Measurements from ENCODE around the gene TFDP1.

TFDP1 gene, protein sequence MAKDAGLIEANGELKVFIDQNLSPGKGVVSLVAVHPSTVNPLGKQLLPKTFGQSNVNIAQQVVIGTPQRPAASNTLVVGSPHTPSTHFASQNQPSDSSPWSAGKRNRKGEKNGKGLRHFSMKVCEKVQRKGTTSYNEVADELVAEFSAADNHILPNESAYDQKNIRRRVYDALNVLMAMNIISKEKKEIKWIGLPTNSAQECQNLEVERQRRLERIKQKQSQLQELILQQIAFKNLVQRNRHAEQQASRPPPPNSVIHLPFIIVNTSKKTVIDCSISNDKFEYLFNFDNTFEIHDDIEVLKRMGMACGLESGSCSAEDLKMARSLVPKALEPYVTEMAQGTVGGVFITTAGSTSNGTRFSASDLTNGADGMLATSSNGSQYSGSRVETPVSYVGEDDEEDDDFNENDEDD

DNA sequence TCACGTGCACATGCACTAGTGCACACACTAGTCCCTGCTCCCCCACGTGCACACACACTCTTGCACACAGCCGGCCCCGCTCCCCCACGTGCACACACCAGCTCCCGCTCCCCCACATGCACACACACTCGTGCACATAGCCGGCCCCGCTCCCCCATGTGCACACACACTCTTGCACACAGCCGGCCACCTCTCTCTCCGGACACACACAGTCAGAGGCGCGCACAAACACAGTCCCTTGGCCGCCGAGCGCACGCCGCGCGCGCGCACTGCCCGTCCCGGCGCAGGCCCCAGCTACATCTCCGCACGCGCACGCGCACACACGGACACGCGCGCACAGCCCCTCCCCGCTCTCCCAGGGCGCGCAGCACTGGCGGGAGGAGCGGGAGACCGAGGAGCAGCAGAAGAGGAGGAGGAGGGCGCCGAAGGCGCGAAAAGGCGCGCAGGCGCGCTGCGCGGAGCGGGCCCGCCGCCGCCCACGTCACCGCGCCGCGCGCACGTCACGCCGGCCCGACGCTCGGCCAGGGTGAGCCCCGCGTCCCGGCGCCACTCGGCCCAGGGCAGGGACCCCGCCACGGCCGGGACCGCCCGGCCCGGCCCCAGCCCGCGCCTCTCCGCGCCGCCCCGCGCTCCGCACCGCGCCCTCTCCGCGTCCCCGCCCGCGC, at the start of gene TFDP1:
Gene TFDP1, plus strand, starts transcription at position 549 of the 665 bp plus-strand sequence. CDS start 1,085 bp downstream, outside the sequence.
- peak; percentile 95 for DNase-seq (ENCODE audit: low spot score)

DNA sequence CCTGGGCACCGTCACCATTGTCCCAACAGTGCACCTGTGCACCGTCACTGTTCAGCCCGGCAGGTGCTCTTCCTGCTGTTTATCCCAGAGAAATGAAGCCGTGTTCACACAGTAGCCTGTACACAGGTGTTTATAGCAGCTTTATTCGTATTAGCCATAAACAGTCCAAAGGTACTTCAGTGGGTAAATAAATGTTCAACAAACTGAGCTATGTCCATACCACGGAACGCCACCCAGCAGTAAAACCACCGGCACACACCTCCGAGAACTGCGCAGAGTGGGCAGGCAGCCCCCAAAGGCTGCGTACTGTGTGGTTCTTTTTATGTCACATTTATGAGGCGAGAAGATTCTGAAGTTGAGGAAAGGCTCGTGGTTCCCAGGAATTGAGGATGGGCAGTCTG, 49.2 kb upstream of the TFDP1 start:
- no peak for DNase-seq (ENCODE audit: low spot score)

DNA sequence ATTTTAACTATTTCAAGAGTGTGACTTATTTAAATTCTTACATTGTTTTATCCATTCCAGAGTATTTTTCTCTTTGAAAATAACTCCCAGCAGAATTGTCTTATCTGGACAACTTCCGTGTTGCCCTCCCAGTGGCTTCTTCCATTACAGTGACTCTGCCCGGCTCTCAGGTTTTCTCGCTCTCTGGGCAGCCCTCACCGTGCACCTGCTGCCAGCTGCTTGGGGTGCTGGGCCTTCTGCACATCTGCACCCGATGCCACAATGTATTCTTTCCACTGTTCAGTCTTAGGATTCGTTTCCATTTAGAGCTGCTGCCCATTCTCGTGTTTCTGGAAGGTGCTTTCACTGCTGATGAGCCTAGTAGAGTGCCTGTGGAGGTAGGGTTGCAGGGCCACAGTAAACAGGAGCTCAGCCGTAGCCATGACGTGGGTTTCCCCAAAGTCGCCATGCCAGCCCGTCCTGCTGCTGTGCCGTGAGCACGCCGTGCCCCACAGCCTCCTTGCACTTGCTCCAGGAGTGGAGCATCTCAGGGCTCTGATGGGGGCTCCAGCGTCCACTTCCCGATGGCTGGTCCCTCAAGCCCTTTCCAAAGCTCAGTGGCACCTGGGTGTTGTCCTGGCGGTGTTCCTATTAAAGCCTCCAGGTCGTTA, 48.0 kb upstream of the TFDP1 start:
- no peak for DNase-seq (ENCODE audit: low spot score)

DNA sequence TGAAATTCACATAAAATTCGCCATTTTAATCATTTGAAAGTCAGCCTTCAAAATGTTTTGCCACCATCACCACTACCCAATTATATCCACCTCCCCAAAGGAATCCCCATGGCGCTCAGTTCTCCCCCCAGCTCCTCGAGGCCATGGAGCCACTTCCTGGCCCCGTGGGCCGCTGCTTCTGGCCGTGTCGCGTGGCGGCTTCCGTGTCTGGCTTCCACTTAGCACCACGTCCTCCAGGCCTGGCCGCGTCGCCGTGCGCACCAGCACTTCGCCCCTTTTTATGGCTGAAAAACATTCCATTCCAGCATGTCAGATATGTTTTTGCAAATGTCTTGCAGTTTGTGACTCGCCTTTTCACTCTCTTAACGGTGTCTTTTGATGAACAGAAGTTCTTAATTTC, 47.3 kb upstream of the TFDP1 start:
- no peak for DNase-seq (ENCODE audit: low spot score)

DNA sequence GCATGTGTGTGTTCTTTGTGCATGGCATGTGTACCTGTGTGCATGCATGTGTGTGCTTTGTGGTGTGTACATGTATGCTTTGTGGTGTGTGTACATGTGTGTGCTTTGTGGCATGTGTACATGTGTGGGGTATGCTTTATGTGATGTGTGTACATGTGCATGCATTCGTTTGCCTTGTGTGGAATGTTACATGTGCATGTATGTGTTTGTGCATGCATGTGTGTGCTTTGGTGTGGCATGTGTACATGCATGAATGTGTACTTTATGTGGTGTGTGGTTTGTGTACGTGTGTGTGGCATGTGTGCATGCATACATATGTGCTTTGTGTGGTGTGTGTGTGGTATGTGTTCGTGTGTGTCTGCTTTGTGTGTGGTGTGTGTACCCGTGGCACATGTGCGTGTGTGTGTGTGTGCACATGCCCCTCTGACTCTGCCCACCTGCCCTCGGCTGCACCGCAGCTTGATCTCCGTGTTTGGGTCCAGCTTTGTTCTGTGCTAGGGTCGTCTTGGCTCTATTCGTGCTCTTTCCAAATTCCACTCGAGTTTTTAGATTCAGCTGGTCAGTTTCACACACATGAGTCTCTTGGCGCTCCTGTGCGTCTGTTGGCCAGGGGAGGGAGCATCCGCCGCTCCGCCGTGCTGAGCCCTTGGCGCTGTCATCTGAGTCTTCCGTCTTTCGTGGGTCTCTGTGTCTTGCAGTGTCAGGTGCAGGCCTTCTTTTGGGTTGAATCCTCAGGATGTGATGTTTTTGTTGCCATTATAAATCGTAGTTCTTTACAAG, 46.5 kb upstream of the TFDP1 start:
- DNase-seq (ENCODE audit: low spot score), result no peak

DNA sequence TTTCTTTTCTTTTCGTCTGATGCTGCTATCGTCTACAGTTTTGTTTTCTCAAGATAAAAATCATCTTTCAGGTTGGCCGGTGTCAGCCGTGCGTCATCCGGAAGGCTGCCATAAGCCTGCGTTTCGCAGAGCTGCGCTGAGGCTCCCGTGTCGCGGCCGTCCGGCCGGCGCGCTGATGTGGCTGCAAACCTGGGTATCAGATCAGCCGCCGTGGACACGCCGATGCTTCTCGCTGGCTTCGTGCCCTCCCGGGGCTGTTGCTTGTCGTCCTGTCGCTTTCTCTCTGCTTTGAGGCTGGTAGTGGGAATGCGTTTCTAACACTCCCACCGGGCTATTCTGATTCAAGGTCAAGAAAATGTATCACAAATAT, 45.9 kb upstream of the TFDP1 start:
- DNase-seq (ENCODE audit: low spot score), result no peak

DNA sequence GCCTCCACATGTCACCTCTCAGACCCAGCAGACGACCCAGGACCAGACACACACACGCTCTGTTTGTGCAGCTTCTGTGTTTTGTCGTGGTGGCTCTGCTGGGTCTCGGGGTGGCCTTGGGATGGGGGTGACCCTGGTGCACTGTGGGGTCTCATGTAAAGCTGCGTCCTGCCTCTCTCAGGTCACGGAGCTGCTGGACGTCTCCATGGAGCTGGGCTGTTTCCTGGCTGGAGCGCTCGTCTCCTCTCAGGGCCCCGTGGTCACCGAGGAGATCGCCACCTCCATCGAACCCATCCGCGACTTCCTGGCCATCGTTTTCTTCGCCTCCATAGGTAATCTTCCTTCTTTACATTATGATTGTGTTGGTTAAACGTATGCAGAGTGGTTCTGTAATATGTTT, 45.4 kb upstream of the TFDP1 start:
- no peak for DNase-seq (ENCODE audit: low spot score)

DNA sequence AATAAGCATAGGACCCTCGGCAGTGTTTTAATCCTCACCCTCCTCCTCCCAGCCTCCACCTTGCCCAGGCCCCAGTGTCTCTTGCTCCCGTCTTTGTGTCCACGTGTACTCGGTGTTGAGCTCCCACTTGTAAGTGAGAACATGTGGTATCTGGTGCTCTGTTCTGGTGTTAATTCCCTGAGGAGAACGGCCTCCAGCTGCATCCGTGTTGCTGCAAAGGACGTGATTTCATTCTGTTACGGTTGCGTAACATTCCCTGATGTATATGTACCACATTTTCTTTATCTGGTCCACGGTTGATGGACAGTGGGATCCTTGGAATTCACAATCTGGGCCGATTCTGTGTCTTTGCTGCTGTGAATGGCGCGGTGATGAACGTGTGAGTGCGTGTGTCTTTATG, 44.7 kb upstream of the TFDP1 start:
- DNase-seq (ENCODE audit: low spot score), result no peak

DNA sequence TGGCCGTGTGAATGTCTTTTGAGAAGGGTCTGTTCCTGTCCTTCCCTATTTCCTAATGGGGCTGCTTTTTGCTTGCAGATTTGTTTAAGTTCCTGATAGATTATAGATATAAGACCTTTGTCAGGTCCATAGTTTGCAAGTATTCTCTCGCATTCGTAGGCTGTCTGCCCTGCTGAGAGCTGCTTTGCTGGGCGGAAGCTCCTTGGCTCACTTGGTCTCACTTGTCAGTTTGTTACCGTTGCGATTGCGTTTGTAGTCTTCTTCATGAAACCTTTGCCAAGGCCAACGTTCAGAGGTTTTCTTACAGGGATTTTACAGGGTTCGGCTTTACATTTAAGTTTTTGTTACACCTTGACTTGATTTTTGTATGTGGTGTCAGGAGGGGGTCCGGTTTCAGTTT, 44.0 kb upstream of the TFDP1 start:
- no peak for DNase-seq (ENCODE audit: low spot score)

DNA sequence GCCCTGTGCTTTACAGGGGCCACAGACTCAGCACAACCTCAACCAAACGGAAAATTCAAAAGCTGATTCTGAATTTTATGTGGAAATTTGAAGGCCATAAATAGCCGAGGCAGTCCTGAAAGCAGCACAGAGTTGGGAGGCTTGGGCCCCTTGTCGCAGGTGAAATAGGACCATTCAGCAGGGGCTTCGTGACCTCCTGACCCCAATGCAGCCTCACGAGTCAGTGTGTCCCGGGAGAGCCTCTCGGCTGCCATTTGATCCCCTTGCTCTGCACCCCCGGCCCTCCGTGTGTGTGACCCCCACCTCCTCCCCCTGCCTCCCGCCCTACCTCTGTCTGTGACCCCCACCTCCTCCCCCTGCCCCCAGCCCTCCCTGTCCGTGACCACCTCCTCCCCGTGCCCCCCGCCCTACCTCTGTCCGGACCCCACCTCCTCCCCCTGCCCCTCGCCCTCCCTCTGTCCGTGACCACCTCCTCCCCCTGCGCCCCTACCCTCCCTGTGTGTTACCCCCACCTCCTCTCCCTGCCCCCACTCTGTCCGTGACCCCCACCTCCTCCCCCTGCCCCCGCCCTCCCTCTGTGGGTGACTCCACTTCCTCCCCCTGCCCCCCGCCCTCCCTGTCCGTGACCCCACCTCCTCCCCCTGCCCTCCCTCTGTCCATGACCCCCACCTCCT, 41.7 kb upstream of the TFDP1 start:
- no peak for DNase-seq (ENCODE audit: low spot score)

DNA sequence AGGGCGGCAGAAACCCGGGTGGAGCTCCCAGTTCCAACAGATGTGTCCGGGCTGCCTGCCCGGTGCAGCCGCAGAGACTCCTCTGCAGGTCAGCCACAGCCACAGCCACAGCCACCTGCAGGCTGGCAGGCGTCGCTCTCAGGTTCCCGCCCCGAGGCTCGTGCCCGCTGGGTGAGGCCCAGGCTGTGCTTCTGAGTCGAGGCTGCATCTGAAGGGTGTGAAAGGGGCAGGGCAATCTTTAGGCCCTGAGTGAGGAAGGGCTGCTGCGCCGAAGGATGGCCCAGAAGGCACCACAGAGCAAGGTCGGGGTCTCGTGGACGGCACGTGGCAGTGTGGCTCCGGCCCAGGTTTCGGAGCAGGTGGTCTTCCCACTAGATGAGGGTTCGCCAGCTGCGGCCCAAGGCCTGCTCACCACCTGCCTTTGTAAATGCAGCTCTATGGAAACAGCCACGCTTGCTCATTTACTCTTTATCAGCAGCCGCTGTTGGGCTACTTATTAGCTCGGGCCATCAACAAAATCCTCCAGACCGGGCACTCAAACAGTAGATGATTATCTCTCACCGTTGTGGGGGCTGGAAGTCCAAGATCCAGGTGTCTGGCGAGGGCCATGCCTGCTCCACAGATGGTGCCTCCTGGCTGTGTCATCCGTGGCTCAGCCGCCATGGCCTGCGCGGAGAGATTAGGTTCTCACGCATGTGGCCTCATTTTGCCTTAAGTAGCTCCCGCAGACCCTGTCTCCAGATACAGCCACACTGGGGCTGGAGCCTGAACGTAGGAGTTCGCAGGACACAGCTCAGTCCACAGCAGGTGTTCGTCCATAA, 40.3 kb upstream of the TFDP1 start:
- no peak for DNase-seq (ENCODE audit: low spot score)

DNA sequence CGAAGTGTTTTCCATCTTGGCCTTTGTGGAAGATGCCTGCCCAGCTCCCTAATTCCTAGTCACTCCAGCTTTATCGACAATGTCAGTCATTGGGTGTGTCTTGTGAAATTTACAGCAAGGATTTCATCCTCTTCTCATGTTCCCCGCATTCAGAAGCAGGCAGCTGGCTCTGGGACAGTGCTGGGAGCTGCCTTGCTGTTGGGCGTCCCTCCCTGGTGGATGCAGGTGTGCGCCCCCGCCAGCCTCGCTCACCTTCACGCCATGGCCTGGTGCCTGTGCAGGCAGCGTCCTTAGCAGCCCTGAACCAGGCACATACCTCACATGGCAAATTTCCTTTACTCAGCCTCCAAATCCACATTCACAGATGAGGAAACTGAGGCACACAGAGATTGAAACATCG, 39.7 kb upstream of the TFDP1 start:
- no peak for DNase-seq (ENCODE audit: low spot score)

DNA sequence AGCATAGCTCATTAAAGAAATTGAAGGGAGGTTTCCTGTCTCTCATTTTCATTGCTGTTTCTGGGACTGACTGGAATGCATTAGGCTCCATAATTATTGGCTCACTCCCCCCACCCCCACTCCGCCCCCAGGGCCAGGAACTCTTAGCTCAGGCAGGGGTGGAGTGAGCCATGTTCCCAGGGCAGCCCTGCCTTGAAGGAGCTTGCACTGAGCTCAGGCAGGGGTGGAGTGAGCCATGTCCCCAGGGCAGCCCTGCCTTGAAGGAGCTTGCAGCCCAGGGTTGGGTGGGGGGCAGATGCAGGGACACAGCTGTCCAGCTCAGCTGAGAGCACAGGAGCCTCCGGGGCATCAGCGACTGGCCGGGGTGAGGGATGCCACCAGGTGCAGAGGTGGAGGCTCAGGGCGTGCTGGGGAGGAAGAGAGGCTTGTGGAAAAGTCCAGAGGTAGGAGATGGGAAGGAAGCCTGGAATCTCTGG, 39.1 kb upstream of the TFDP1 start:
- no peak for DNase-seq (ENCODE audit: low spot score)

DNA sequence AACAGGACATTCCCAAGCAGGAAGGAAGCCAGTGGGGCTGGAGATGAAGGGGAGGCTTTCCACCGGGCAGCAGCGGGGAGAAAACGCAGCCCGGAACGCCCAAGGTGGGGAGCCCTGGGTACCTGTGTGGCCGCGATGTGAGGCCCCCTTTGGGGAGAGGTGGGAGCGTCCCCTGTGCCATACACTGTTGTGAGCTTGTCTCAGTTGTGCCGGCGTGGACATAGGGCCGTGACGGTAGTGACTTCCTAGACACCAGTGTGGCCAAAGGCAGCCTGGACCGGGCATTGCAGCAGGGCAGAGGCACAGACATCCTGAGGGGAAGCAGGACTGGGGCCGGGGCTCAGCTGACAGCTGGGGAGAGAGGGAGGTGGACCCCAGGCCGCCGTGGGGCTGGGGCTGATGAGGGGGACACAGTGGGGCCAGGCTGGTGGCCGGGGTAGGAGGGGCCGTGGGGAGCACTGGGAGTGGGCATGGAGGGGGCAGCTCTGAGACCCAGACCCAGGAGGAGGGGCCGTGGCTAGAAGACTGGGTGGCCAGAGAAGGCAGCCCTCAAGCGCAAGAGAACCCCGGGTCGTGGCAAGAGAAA, 38.5 kb upstream of the TFDP1 start:
- DNase-seq (ENCODE audit: low spot score), result no peak

DNA sequence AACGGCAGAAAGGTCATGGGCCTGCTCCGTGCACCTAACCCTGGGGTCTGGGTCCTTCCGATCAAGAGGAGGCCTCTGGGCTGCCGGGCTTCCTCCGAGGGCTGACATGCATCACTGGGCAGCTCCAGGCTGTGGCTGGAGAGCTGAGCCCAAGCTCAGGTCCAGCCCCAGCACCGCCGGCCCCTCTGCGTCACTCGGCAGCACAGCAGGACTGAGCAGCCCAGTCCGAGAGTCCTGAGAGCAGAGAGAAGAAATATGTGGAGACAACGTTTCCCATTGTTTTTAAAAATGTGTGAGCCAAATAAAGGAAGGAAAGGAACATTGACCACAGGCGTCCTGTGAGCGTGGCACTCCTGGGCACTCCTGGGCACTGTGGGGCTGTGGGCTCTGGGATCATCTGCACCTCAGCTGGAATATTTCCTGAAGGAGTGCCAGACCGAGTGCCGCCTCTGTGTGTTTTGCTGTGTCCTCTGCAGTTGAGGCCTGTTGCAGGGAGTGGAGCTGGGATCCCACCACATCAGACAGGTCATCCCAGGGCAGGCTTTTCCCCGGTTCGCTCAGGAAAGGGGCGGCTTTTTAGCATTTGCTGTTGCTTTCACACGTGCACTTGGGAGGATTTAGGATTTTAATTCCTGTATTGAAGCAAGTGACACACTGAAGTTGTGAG, 37.8 kb upstream of the TFDP1 start:
- no peak for DNase-seq (ENCODE audit: low spot score)

DNA sequence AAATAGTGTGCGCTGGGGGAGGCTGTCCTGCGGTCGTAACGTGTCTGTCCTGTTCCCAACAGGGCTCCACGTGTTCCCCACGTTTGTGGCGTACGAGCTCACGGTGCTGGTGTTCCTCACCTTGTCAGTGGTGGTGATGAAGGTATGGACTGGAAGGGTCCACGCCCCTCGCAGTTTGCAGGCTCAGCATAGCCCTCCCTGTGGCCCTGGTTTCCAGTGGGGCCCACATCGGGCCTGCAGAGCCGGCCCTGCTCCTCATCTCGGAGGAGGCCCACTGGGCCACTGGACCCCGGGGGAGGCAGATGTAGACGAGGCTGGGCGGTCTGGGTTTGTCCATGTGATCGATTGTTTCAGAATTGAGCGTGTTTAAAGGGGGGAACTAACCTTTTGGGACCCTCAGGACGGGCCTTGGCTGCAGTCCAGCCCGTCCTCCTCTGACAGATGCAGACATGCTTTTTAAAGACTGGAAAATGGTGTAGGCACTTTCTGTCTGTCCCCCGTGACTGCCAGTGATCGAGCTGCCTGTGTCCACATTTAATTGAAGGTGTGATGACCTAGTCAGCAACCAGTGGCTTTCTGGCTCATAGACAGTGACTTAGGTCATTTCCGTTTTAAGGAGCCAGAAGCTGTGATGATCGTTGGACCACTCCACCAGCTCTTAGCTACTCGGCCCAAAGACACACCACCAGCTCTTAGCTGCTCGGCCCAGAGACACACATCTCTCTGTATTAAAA, 37.1 kb upstream of the TFDP1 start:
- no peak for DNase-seq (ENCODE audit: low spot score)

DNA sequence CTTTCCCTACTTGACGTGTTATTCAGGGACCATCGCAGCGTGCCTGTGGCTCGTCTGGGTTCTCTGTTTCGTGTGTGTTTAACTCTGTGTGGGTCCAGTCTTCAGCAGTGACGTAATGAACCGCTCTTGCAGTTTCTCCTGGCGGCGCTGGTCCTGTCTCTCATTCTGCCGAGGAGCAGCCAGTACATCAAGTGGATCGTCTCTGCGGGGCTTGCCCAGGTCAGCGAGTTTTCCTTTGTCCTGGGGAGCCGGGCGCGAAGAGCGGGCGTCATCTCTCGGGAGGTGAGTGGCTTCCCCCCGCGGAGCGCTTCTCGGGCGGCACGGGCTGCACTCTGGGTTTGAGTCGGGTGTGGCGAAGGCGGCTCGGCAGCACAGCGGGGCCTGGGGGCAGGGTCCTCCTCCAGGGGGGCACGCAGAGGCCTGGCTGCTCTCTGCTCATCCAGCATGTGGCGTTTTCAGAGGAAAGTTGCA, 36.3 kb upstream of the TFDP1 start:
- DNase-seq (ENCODE audit: low spot score), result no peak

DNA sequence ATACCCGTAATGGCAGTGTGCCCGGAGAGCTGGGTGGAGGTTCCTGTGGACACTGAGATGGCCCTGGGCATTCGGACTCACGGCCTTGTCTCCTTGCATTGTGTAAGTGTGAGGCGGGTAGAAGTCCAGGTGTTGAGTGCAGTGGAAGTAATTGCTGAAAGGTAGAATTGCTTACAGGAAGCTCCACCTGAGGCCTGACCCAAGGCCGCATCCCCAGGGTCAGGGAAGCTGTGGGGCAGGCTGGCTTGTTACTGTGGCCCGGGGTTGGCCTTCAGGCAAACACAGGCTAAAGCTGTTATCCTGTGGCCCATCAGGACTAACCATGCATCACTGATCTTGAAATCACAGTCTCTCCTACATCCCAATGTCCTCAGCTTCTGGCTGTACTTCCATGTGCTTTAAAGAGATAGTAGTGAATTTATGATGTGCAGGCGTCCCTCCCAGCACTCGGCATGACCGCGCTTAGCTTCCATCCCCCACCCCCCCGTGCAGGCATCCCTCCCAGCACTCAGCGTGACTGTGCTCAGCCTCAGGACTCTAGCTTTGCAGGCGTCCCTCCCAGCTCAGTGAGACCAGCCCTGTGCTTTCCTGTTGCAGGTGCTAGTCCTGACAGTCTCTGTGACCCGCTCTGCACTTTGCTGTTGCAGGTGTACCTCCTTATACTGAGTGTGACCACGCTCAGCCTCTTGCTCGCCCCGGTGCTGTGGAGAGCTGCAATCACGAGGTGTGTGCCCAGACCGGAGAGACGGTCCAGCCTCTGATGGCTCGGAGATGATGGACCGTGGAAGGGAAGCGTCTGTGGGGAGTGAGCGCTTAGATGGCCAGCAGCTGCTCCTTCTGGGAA, 35.6 kb upstream of the TFDP1 start:
- DNase-seq (ENCODE audit: low spot score), result no peak
